Stimulated activated CD4-positive, alpha-beta T cell treated with anti-CD3 and anti-CD28 coated beads, TNF-alpha, amount 100 ng/mL, for 1 hour (primary cell): ENCODE measurements around the gene HID1.
"Not testable (repeated sequence)": the region's sequence is repeated elsewhere in the genome, so short reads cannot be mapped to it uniquely, and the experiment has no call there.

Experiments used
- DNase-seq, 3 donors: peaks; one replicate each; pipeline ENCODE4 v3.0.0-alpha.2; 2020; ENCODE audit warnings: low read depth in 3 of 3, low spot score in 1 of 3

Gene HID1

GRCh38 chr17:75001915-75002843 lies 29.6 kb upstream of the HID1 start:
- DNase-seq: no peak

- no peak for DNase-seq
Measured at GRCh38 chr17:74999523-74999922, 27.0 kb upstream of the HID1 start.

GRCh38 chr17:74998783-74999182 lies 26.2 kb upstream of the HID1 start:
- no peak for DNase-seq

- DNase-seq: no peak
Measured at GRCh38 chr17:74995847-74996246, 23.3 kb upstream of the HID1 start.

GRCh38 chr17:74994440-74994839 lies 21.9 kb upstream of the HID1 start:
- no peak for DNase-seq

GRCh38 chr17:74992223-74992622 lies 19.7 kb upstream of the HID1 start:
- no peak for DNase-seq

GRCh38 chr17:74990581-74991105 lies 18.1 kb upstream of the HID1 start:
- no peak for DNase-seq

- no peak for DNase-seq
Measured at GRCh38 chr17:74987909-74988711, 15.6 kb upstream of the HID1 start.

- DNase-seq: peak; percentile 67 to 90 (median 83)
Measured at GRCh38 chr17:74987418-74987908, 14.9 kb upstream of the HID1 start, which contains the start of gene CDR2L. Gene CDR2L (plus strand): TSS chr17:74987632. CDS start chr17:74988044, 412 bp downstream.

- DNase-seq: no peak
Measured at GRCh38 chr17:74986206-74986576, 13.6 kb upstream of the HID1 start.

GRCh38 chr17:74982663-74983313 lies 10.2 kb upstream of the HID1 start:
- DNase-seq: not testable (repeated sequence)

- peak; percentile 38 to 55 (median 55) for DNase-seq
Measured at GRCh38 chr17:74981979-74982662, 9.6 kb upstream of the HID1 start.

GRCh38 chr17:74981318-74981978 lies 8.9 kb upstream of the HID1 start:
- DNase-seq: no peak

GRCh38 chr17:74979408-74980146 lies 7.0 kb upstream of the HID1 start:
- DNase-seq: no peak

- DNase-seq: no peak
Measured at GRCh38 chr17:74978240-74978639, 5.7 kb upstream of the HID1 start.

GRCh38 chr17:74977802-74978201 lies 5.2 kb upstream of the HID1 start:
- DNase-seq: no peak

- DNase-seq: no peak
Measured at GRCh38 chr17:74975943-74976342, 3.4 kb upstream of the HID1 start.

- DNase-seq: no peak
Measured at GRCh38 chr17:74972973-74973328, 392 bp upstream of the HID1 start.

GRCh38 chr17:74971842-74972106 lies 785 bp downstream of the HID1 start:
- no peak for DNase-seq
